ENCODE measurements around the gene TEX48. TPM values are rescaled to one million over a fixed set of nuclear protein-coding genes. Genes with fewer than 3 reads are reported as not detected.

The TEX48 gene
- total RNA-seq, 1 experiment from 2014 or later: not detected

- Mint-ChIP-seq H3K9me3 (ENCODE audit: low read depth, unreplicated experiment) (peaks cover 6% of the 10 kb centered on the region), H3K36me3 (ENCODE audit: insufficient read depth, unreplicated experiment) (peaks cover 6% of the 10 kb centered on the region), H3K27ac (ENCODE audit: unreplicated experiment) (peak overlapping the region; percentile 73), H3K4me1 (ENCODE audit: low read depth, unreplicated experiment) (peaks cover 30% of the 10 kb centered on the region), H3K27me3 (ENCODE audit: unreplicated experiment) (peaks cover 13% of the 10 kb centered on the region), H3K4me3 (ENCODE audit: low read depth, unreplicated experiment) (no peak overlapping the region)
- no peak for TF ChIP-seq CTCF (IDR thresholded peaks at IDR 0.05; ENCODE audit: unreplicated experiment)
- no TSS peak for BruUV-seq (replicated peaks)
- no peak for DNase-seq
- intact Hi-C loops (cut with micrococcal nuclease; ENCODE audit: unreplicated experiment): loop anchor here (2.0 kb wide), 1 partner anchor 35 kb away; the partner anchor contains the start of gene TEX48
- CTCF ChIA-PET: interaction anchor here (0.6 to 1.1 kb wide), 2 partner anchors 38 to 439 kb away, joined by 3 to 5 read pairs; no protein-coding TSS in a partner anchor
Measured at GRCh38 chr9:114717908-114718486, 36.0 kb upstream of the TEX48 start.

- Mint-ChIP-seq H3K4me3 (ENCODE audit: low read depth, unreplicated experiment) (no peak overlapping the region), H3K27ac (ENCODE audit: unreplicated experiment) (no peak overlapping the region), H3K9me3 (ENCODE audit: low read depth, unreplicated experiment) (no peaks in the 10 kb centered on the region), H3K27me3 (ENCODE audit: unreplicated experiment) (peaks cover 33% of the 10 kb centered on the region), H3K36me3 (ENCODE audit: insufficient read depth, unreplicated experiment) (no peaks in the 10 kb centered on the region), H3K4me1 (ENCODE audit: low read depth, unreplicated experiment) (no peaks in the 10 kb centered on the region)
- intact Hi-C loops (cut with micrococcal nuclease; ENCODE audit: unreplicated experiment): no loop called here
- CTCF ChIA-PET: no interaction called here
- DNase-seq: no peak
- no TSS peak for BruUV-seq (replicated peaks)
- TF ChIP-seq CTCF (IDR thresholded peaks at IDR 0.05; ENCODE audit: unreplicated experiment): no peak
Measured at GRCh38 chr9:114709636-114710035, 27.6 kb upstream of the TEX48 start.

GRCh38 chr9:114706711-114707110 lies 24.7 kb upstream of the TEX48 start:
- Mint-ChIP-seq H3K9me3 (ENCODE audit: low read depth, unreplicated experiment) (no peaks in the 10 kb centered on the region), H3K27ac (ENCODE audit: unreplicated experiment) (no peak overlapping the region), H3K36me3 (ENCODE audit: insufficient read depth, unreplicated experiment) (no peaks in the 10 kb centered on the region), H3K27me3 (ENCODE audit: unreplicated experiment) (peaks cover 33% of the 10 kb centered on the region), H3K4me3 (ENCODE audit: low read depth, unreplicated experiment) (no peak overlapping the region), H3K4me1 (ENCODE audit: low read depth, unreplicated experiment) (no peaks in the 10 kb centered on the region)
- intact Hi-C loops (cut with micrococcal nuclease; ENCODE audit: unreplicated experiment): no loop called here
- CTCF ChIA-PET: no interaction called here
- no peak for DNase-seq
- no TSS peak for BruUV-seq (replicated peaks)
- no peak for TF ChIP-seq CTCF (IDR thresholded peaks at IDR 0.05; ENCODE audit: unreplicated experiment)

GRCh38 chr9:114701988-114702387 lies 20.0 kb upstream of the TEX48 start:
- no peak overlapping the region for H3K27ac Mint-ChIP-seq (ENCODE audit: unreplicated experiment)
- no peaks in the 10 kb centered on the region for H3K36me3 Mint-ChIP-seq (ENCODE audit: insufficient read depth, unreplicated experiment)
- CTCF ChIA-PET: no interaction called here
- H3K4me3 Mint-ChIP-seq (ENCODE audit: low read depth, unreplicated experiment): no peak overlapping the region
- no peak for TF ChIP-seq CTCF (IDR thresholded peaks at IDR 0.05; ENCODE audit: unreplicated experiment)
- no TSS peak for BruUV-seq (replicated peaks)
- no peaks in the 10 kb centered on the region for H3K9me3 Mint-ChIP-seq (ENCODE audit: low read depth, unreplicated experiment)
- H3K27me3 Mint-ChIP-seq (ENCODE audit: unreplicated experiment): peaks cover 6% of the 10 kb centered on the region
- intact Hi-C loops (cut with micrococcal nuclease; ENCODE audit: unreplicated experiment): no loop called here
- H3K4me1 Mint-ChIP-seq (ENCODE audit: low read depth, unreplicated experiment): no peaks in the 10 kb centered on the region
- DNase-seq: no peak

All from Calu3 (cell line).